Esophagus (tissue), 2 donors: Measurements from ENCODE around the gene MMADHC. TPM values are rescaled to one million over a fixed set of nuclear protein-coding genes. Genes with fewer than 3 reads are reported as not detected.

ENCODE experiments used
- H3K27ac ChIP-seq, 2 donors: one replicate each; pipeline ENCODE4 v1.5.1; 2013; ENCODE audit warnings: low read depth in 2 of 2, mild to moderate bottlenecking in 2 of 2, inconsistent platforms in 1 of 2, low read length in 1 of 2, moderate library complexity in 1 of 2
- H3K27me3 ChIP-seq, 2 donors: one replicate each; pipeline ENCODE4 v1.6.1; 2013; ENCODE audit warnings: low read length in 2 of 2, control low read depth in 1 of 2, mild to moderate bottlenecking in 1 of 2; ENCODE audit not compliant: insufficient read depth in 2 of 2, control insufficient read depth in 1 of 2
- H3K36me3 ChIP-seq, 2 donors: one replicate each; pipeline ENCODE4 v1.6.1; 2013; ENCODE audit warnings: low read length in 1 of 2; ENCODE audit not compliant: control insufficient read depth in 2 of 2, insufficient read depth in 2 of 2
- H3K4me1 ChIP-seq, 2 donors: one replicate each; pipeline ENCODE4 v1.6.1; 2013; ENCODE audit warnings: low read length in 1 of 2; ENCODE audit not compliant: control insufficient read depth in 2 of 2, insufficient read depth in 2 of 2
- H3K4me3 ChIP-seq, 2 donors: one replicate each; pipeline ENCODE4 v1.5.1; 2013; ENCODE audit warnings: low read length in 2 of 2, mild to moderate bottlenecking in 2 of 2, low read depth in 1 of 2, moderate library complexity in 1 of 2
- H3K9me3 ChIP-seq, 2 donors: one replicate each; pipeline ENCODE4 v1.6.1; 2013; ENCODE audit warnings: mild to moderate bottlenecking in 2 of 2, low read depth in 1 of 2, low read length in 1 of 2, moderate library complexity in 1 of 2; ENCODE audit not compliant: control insufficient read depth in 2 of 2, insufficient read depth in 1 of 2
- WGBS, 2 donors: extraction: QIAGEN DNeasy Blood & Tissue Kit; methylation state at CpG; one replicate each; pipeline ENCODE4 v1.1.7; 2013; 5-methylcytosine and 5-hydroxymethylcytosine counted together
- polyA plus RNA-seq, 2 donors: library from polyadenylated mRNA; stranded (reverse); fragments of 200-250 nt; gene quantifications; one replicate each; pipeline ENCODE4 v1.2.3, GENCODE V29; 2013
- donor health status: healthy with polysubstance abuse.
- donor health status: Bipolar disorder and iron deficiency.

Gene MMADHC
- polyA plus RNA-seq, 2 donors, result 41.0 to 89.3 TPM

GRCh38 chr2:149561309-149561926 lies 26.2 kb downstream of the MMADHC start:
- Histone ChIP-seq H3K27ac (no peak overlapping the region), H3K9me3 (no peaks in the 10 kb centered on the region), H3K4me3 (no peak overlapping the region), H3K27me3 (no peaks in the 10 kb centered on the region), H3K36me3 (no peaks in the 10 kb centered on the region), H3K4me1 (no peaks in the 10 kb centered on the region)

DNA sequence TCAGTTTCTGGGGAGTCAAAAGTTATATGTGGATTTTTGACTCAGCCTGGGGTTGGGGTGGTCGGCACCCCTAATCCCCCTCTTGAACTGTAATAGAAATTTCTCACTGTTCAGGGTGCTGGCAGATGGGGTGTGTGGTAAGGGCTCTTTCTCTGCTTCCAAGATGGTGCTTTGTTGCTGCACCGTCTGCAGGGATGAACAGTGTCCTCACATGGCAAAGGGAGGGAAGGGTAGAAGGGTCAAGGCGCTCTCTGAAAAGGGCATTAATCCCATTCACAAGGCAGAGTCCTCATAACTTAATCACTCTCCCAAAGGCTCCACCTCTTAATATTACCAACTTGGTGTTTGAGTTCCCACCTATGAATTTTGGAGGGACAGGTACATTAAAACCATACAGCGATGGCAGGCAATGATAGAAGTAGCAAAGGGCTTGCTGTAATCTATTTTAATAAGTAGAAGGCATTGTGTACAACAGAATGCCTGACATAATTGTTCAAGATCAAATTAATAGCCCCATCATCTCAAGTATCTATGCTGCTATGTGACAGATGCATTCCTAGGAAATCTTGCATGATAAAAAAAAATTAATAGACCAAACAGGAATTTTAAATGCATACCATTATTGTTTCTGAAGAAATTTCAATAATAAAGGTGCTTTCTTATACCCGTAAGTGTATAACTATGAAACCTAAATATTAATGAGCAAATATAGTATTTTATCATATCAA lies 28.1 kb downstream of the MMADHC start:
- Histone ChIP-seq H3K27me3 (no peaks in the 10 kb centered on the region), H3K9me3 (no peaks in the 10 kb centered on the region), H3K36me3 (no peaks in the 10 kb centered on the region), H3K4me3 (no peak overlapping the region), H3K27ac (no peak overlapping the region), H3K4me1 (no peaks in the 10 kb centered on the region)
- 90 to 91% methylated on average over 5 of the region's 5 CpGs for whole genome bisulfite sequencing, 2 donors

- Histone ChIP-seq H3K9me3 (no peaks in the 10 kb centered on the region), H3K27ac (no peak overlapping the region), H3K4me3 (no peak overlapping the region), H3K27me3 (peaks cover 0 to 2% of the 10 kb centered on the region in 2 donors), H3K36me3 (no peaks in the 10 kb centered on the region), H3K4me1 (no peaks in the 10 kb centered on the region)
- 42 to 57% methylated on average over 1 of the region's 1 CpG for WGBS, 2 donors
Observed at GRCh38 chr2:149556452-149556851, 31.1 kb downstream of the MMADHC start.

DNA sequence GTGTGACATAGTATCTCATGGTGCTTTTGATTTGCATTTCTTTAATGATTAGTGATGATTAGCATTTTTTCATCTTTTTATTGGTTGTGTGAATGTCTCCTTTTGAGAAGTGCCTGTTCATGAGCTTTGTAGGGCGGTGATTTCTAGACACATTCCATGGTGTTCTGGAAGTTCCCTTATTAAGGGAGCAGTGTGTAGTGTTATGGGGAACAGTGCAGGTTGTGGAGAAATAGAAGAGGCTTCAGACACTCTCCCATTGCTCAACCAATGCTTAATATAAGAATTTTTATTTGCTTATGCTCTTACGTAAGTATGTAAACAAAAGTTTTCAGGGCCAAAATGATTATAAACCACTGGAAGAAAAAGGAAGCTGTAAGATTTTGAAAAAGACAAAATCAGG lies 34.7 kb downstream of the MMADHC start:
- 84 to 90% methylated on average over 2 of the region's 2 CpGs for WGBS, 2 donors
- Histone ChIP-seq H3K27me3 (peaks cover 0 to 2% of the 10 kb centered on the region in 2 donors), H3K9me3 (no peaks in the 10 kb centered on the region), H3K36me3 (no peaks in the 10 kb centered on the region), H3K4me1 (no peaks in the 10 kb centered on the region), H3K27ac (no peak overlapping the region), H3K4me3 (no peak overlapping the region)

DNA sequence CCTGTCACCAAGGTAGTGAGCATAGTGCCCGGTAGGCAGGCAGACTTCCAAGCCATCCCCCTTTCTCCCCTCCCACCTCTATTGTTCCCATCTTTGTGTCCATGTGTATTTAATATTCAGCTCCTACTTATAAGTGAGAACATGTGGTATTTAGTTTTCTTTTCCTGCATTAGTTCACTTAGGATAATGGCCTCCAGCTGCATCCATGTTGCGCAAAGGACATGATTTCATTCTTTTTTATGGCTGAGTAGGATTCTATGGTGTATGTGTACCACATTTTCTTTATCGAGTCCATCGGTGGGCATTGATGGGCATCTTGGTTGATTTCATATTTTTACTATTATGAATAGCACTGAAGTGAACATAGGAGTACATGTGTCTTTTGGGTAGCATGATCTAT lies 35.3 kb downstream of the MMADHC start:
- WGBS, 2 donors, result 93 to 96% methylated on average over 4 of the region's 4 CpGs
- Histone ChIP-seq H3K36me3 (no peaks in the 10 kb centered on the region), H3K4me1 (no peaks in the 10 kb centered on the region), H3K27ac (no peak overlapping the region), H3K9me3 (no peaks in the 10 kb centered on the region), H3K27me3 (peaks cover 0 to 2% of the 10 kb centered on the region in 2 donors), H3K4me3 (no peak overlapping the region)

DNA sequence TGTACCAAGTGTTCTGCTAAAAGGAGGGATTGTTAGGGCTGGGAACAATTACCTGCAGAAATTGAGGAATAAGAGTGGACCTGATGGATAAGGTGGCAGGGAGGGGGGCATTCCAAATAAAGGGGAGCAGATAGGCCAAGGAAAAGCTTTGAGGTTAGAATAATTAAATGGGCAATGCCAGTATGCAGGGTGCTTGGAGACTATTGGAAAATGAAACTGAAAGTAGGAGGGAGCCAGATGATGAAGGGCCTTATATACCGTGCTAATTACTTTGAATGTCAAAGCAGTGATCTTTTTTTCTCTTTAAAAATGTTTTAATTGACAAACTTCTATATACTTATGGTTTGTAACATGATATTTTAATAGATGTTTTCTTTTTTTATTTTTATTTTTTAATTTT lies 42.9 kb downstream of the MMADHC start:
- H3K27ac ChIP-seq, result no peak overlapping the region
- H3K9me3 ChIP-seq, result no peaks in the 10 kb centered on the region
- no peaks in the 10 kb centered on the region for H3K4me1 ChIP-seq
- 52 to 54% methylated on average over 1 of the region's 1 CpG for WGBS, 2 donors
- no peak overlapping the region for H3K4me3 ChIP-seq
- H3K27me3 ChIP-seq, result no peaks in the 10 kb centered on the region
- no peaks in the 10 kb centered on the region for H3K36me3 ChIP-seq

DNA sequence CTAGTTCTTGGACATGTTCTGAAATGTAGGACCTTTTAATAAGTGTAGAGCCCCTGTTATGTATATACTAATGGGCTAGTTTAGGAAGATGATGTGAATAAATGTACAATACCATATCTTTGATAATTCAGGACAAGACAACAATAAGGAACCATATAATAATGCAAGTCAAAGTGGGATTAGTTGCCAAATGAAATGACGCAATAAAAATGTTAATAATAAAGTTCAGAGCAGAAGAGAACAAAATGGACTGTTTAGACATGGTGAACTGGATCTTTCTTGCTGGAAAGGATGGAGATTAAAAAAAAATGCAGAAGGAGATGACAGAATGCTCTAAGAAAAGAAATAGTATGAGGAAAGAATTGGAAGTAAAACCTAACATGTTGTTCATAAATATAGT lies 43.7 kb downstream of the MMADHC start:
- no peaks in the 10 kb centered on the region for H3K9me3 ChIP-seq
- H3K4me1 ChIP-seq, result no peaks in the 10 kb centered on the region
- H3K27me3 ChIP-seq, result no peaks in the 10 kb centered on the region
- H3K36me3 ChIP-seq, result no peaks in the 10 kb centered on the region
- no peak overlapping the region for H3K27ac ChIP-seq
- H3K4me3 ChIP-seq, result no peak overlapping the region
- 78 to 89% methylated on average over 1 of the region's 1 CpG for WGBS, 2 donors

- Histone ChIP-seq H3K4me1 (no peaks in the 10 kb centered on the region), H3K27me3 (no peaks in the 10 kb centered on the region), H3K27ac (no peak overlapping the region), H3K36me3 (no peaks in the 10 kb centered on the region), H3K9me3 (no peaks in the 10 kb centered on the region), H3K4me3 (no peak overlapping the region)
- WGBS, 2 donors, result 86 to 89% methylated on average over 5 of the region's 5 CpGs
Observed at GRCh38 chr2:149540138-149540537, 47.4 kb downstream of the MMADHC start.

GRCh38 chr2:149538138-149538833 lies 49.3 kb downstream of the MMADHC start:
- no peak overlapping the region for H3K4me3 ChIP-seq
- H3K9me3 ChIP-seq, result no peaks in the 10 kb centered on the region
- H3K4me1 ChIP-seq, result no peaks in the 10 kb centered on the region
- H3K27me3 ChIP-seq, result no peaks in the 10 kb centered on the region
- H3K36me3 ChIP-seq, result no peaks in the 10 kb centered on the region
- WGBS, 2 donors, result 58% methylated on average over 8 of the region's 8 CpGs
- no peak overlapping the region for H3K27ac ChIP-seq
